SK-N-SH (cell line): ENCODE measurements around the gene TFPT. TPM values are rescaled to one million over a fixed set of nuclear protein-coding genes. Genes with fewer than 3 reads are reported as not detected.
A peak's percentile ranks its signal among the peaks of the same experiment; 100 is the strongest.
"Not testable (repeated sequence)": the region's sequence is repeated elsewhere in the genome, so short reads cannot be mapped to it uniquely, and the experiment has no call there.

Source experiments
- CTCF ChIA-PET: fragments of 300-600, 350-600 bp; formaldehyde crosslinking; extraction: SDS; loops from one replicate; lab custom pipeline; 2021; lab: Yijun Ruan, JAX
- POLR2A ChIA-PET: fragments of 350-600 bp; sonication (Branson Sonifier 250); formaldehyde crosslinking; extraction: SDS; loops from one replicate; lab custom pipeline; 2020; ENCODE audit warnings: antibody characterized with exemption, inconsistent platforms; lab: Yijun Ruan, JAX
- DNase-seq: peaks from one replicate; pipeline ENCODE4 v3.0.0; 2012
- H2AFZ ChIP-seq: fragments of 200-600 bp; sonication (generic); 2 replicates; pipeline ENCODE4 v1.8.1; 2016; ENCODE audit warnings: antibody characterized with exemption, mild to moderate bottlenecking, low read depth
- H3F3A ChIP-seq: fragments of 200-600 bp; sonication (generic); replicated peaks from 2 replicates; pipeline ENCODE3; 2016; ENCODE audit warnings: antibody characterized with exemption, mild to moderate bottlenecking; ENCODE audit not compliant: insufficient read depth
- H3K27ac ChIP-seq, 2 experiments: fragments of 200-500 bp in 1 of 2; fragments of 200-600 bp in 1 of 2; sonication (Bioruptor generic) in 1 of 2; sonication (generic), shearing (Covaris generic) in 1 of 2; 2 replicates each; pipeline versions ENCODE4 v1.5.1 to v1.6.1; 2014 to 2016; ENCODE audit warnings: low read depth in 2 of 2, inconsistent platforms in 1 of 2, low read length in 1 of 2, mild to moderate bottlenecking in 1 of 2, mixed read lengths in 1 of 2
- H3K27me3 ChIP-seq: fragments of 200-600 bp; sonication (generic), shearing (Covaris generic); 2 replicates; pipeline ENCODE4 v1.6.1; 2016; ENCODE audit warnings: mixed run types; ENCODE audit not compliant: insufficient read depth
- H3K36me3 ChIP-seq, 2 experiments: fragments of 200-500 bp in 1 of 2; fragments of 200-600 bp in 1 of 2; sonication (Bioruptor generic) in 1 of 2; sonication (generic) in 1 of 2; replicated peaks in 1 of 2; 2 replicates each; pipeline versions ENCODE3 to v1.5.1; 2014 to 2016; ENCODE audit warnings: low read length in 1 of 2, mild to moderate bottlenecking in 1 of 2; ENCODE audit not compliant: insufficient read depth in 2 of 2, control insufficient read depth in 1 of 2
- H3K4me1 ChIP-seq, 2 experiments: fragments of 200-500 bp in 1 of 2; fragments of 200-600 bp in 1 of 2; sonication (Bioruptor generic) in 1 of 2; sonication (generic), shearing (Covaris generic) in 1 of 2; 2 replicates each; pipeline versions ENCODE4 v1.5.1 to v1.6.1; 2014 to 2016; ENCODE audit warnings: low read depth in 1 of 2, low read length in 1 of 2, mixed run types in 1 of 2; ENCODE audit not compliant: insufficient read depth in 2 of 2, control insufficient read depth in 1 of 2
- H3K4me2 ChIP-seq: fragments of 200-600 bp; sonication (generic), shearing (Covaris generic); 2 replicates; pipeline ENCODE4 v1.6.1; 2017; ENCODE audit warnings: mixed run types
- H3K4me3 ChIP-seq, 2 experiments: fragments of 200-500 bp in 1 of 2; fragments of 200-600 bp in 1 of 2; sonication (Bioruptor generic) in 1 of 2; sonication (generic), shearing (Covaris generic) in 1 of 2; 2 replicates each; pipeline versions ENCODE4 v1.5.1 to v1.8.1; 2014 to 2016; ENCODE audit warnings: low read depth in 2 of 2, inconsistent platforms in 1 of 2, low read length in 1 of 2, mild to moderate bottlenecking in 1 of 2, mixed read lengths in 1 of 2, moderate library complexity in 1 of 2
- H3K79me2 ChIP-seq: fragments of 200-600 bp; sonication (generic); 2 replicates; pipeline ENCODE4 v1.8.1; 2017; ENCODE audit warnings: mild to moderate bottlenecking; ENCODE audit not compliant: insufficient read depth
- H3K9ac ChIP-seq: fragments of 200-600 bp; sonication (generic); 2 replicates; pipeline ENCODE4 v1.6.1; 2017; ENCODE audit warnings: mixed run types
- H3K9me2 ChIP-seq: fragments of 200-600 bp; sonication (generic); 2 replicates; pipeline ENCODE4 v1.6.1; 2017; ENCODE audit warnings: mixed run types
- H3K9me3 ChIP-seq: fragments of 200-600 bp; sonication (generic); 2 replicates; pipeline ENCODE4 v1.6.1; 2017; ENCODE audit warnings: mixed run types, mild to moderate bottlenecking, moderate library complexity
- H4K20me1 ChIP-seq: fragments of 200-600 bp; sonication (generic); 2 replicates; pipeline ENCODE4 v1.6.1; 2017; ENCODE audit warnings: mild to moderate bottlenecking, mixed run types; ENCODE audit not compliant: insufficient read depth
- CHD2 ChIP-seq: fragments of 150-350 bp; IDR thresholded peaks from 2 replicates; pipeline ENCODE4 v1.6.1; 2018; ENCODE audit warnings: low read length; ENCODE audit not compliant: partially characterized antibody
- ELF1 ChIP-seq: IDR thresholded peaks from 2 replicates; pipeline ENCODE4 v1.4.0; 2012
- EP300 ChIP-seq, 2 experiments: IDR thresholded peaks; 2 replicates each; pipeline versions ENCODE4 v1.4.0 to v1.6.1; 2012; ENCODE audit warnings: borderline replicate concordance in 1 of 2, low read depth in 1 of 2, low read length in 1 of 2
- FOSL2 ChIP-seq: IDR thresholded peaks from 2 replicates; pipeline ENCODE4 v1.4.0; 2012; ENCODE audit warnings: low read depth, mild to moderate bottlenecking, moderate library complexity, borderline replicate concordance
- FOXJ3 ChIP-seq: sonication (generic); formaldehyde crosslinking; IDR thresholded peaks from 2 replicates; pipeline ENCODE4 v1.5.1; 2020; ENCODE audit warnings: mild to moderate bottlenecking, missing genetic modification reagents
- GATA2 ChIP-seq: sonication (generic); formaldehyde crosslinking; IDR thresholded peaks from 2 replicates; pipeline ENCODE4 v1.5.0; 2020; ENCODE audit warnings: mild to moderate bottlenecking, missing genetic modification reagents
- JUND ChIP-seq: IDR thresholded peaks from 2 replicates; pipeline ENCODE4 v1.4.0; 2012
- RCOR1 ChIP-seq: fragments of 150-350 bp; IDR thresholded peaks from 2 replicates; pipeline ENCODE4 v1.6.1; 2017; ENCODE audit warnings: antibody characterized with exemption, low read length
- SMC3 ChIP-seq: IDR thresholded peaks from 2 replicates; pipeline ENCODE4 v1.6.1; 2012; ENCODE audit warnings: low read depth, low read length, improper control_type of control experiment
- TEAD4 ChIP-seq: IDR thresholded peaks from 2 replicates; pipeline ENCODE4 v1.4.0; 2012; ENCODE audit warnings: mild to moderate bottlenecking, borderline replicate concordance; ENCODE audit not compliant: insufficient read depth
- YY1 ChIP-seq: IDR thresholded peaks from 2 replicates; pipeline ENCODE4 v1.4.0; 2012; ENCODE audit warnings: low read depth, mild to moderate bottlenecking
- WGBS: methylation state at CpG from one replicate; pipeline ENCODE4 v1.1.6; 2017; ENCODE audit warnings: low lambda C conversion rate; 5-methylcytosine and 5-hydroxymethylcytosine counted together
- polyA plus RNA-seq, 3 experiments: library from polyadenylated mRNA; depleted of rRNA; stranded (reverse); fragments of >200 nt; gene quantifications; 2 replicates each; pipeline ENCODE4 v1.2.3, GENCODE V29; 2012
- TF ChIP-seq, protein P1 (sequence below): IDR thresholded peaks from 2 replicates; pipeline ENCODE4 v1.4.0; 2012; ENCODE audit warnings: low read depth
- TF ChIP-seq, protein P2 (sequence below): IDR thresholded peaks from 2 replicates; pipeline ENCODE4 v1.6.1; 2012; ENCODE audit warnings: mild to moderate bottlenecking, low read depth, low read length, moderate library complexity
- TF ChIP-seq, protein P3 (sequence below): IDR thresholded peaks from 2 replicates; pipeline ENCODE4; 2012
- TF ChIP-seq, protein P4 (sequence below): IDR thresholded peaks from 2 replicates; pipeline ENCODE4 v1.4.0; 2012; ENCODE audit warnings: low read depth, borderline replicate concordance

The TFPT gene
- polyA plus RNA-seq, 1 of the 3 experiments (the other 2 are of a cell fraction), result 49.7 TPM

DNA sequence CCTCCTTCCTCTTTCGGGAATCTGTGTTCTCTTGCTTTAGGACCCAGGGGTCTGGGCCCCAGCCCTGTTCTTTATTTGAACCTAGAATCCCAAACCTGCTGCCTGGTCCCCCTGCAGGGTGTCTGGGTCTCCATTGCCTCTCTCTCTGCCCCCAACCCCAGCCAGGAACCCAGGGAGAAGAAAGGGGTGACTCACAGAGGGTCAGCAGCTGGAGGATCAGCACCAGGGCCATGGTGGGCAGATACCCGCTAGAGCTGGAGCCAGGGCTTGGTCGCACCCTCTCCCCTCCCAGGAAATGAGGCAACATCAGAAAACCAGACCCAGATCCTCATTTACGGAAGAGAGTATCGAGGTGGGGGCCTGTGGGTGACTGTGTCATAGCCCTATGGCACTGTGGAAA is 14.9 kb downstream of the TFPT start, which contains the start of gene OSCAR:
Gene OSCAR (minus strand): TSS at position 243 of the 400 bp plus-strand sequence. CDS start 11 bp downstream, at position 232.
- Histone ChIP-seq H3K4me3 (no peak within 1 kb of the TSS), H3K4me1 (peaks cover 0 to 3% of the 10 kb centered on the region in 2 experiments; a peak in 1 of 4 replicates)
- POLR2A ChIA-PET, result no interaction called here

DNA sequence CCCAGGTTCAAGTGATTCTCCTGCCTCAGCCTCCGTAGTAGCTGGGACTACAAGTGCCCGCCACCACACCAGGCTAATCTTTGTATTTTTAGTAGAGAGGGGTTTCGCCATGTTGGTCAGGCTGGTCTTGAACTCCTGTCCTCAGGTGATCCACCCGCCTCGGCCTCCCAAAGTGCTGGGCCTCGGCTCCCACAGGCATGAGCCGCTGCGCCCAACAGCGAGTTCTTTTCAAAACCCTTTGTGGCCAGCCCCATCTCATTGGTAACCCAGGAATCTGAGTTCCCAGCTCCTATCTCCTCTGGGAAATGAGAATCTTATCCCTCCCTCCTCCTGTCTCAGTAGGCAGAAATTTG is 15.6 kb downstream of the TFPT start:
- H3K4me3 ChIP-seq, DNase-seq, H3K9me3 ChIP-seq, H3K4me2 ChIP-seq, CTCF ChIA-PET, H3K27ac ChIP-seq, H2AFZ ChIP-seq, H3K36me3 ChIP-seq, H3K4me1 ChIP-seq, H3K9me2 ChIP-seq, H3K9ac ChIP-seq, H4K20me1 ChIP-seq, H3F3A ChIP-seq, POLR2A ChIA-PET, H3K27me3 ChIP-seq: not testable (repeated sequence)
- peaks cover 22% of the 10 kb centered on the region for H3K79me2 ChIP-seq
- 86% methylated on average over 9 of the region's 9 CpGs for WGBS

More for the DNA sequence above, 14.9 kb downstream of the TFPT start, which contains the start of gene OSCAR:
- Histone ChIP-seq H3K4me2 (no peak within 1 kb of the TSS), H3K9ac (no peak within 1 kb of the TSS), H3K9me2 (no peaks in the 10 kb centered on the region), H3K27ac (no peak within 1 kb of the TSS), H3K9me3 (no peaks in the 10 kb centered on the region), H2AFZ (0 out of 2 replicates have a peak within 1 kb of the TSS, but pooled peaks have one; percentile 69), H4K20me1 (no peaks in the 10 kb centered on the region), H3F3A (no peaks in the 10 kb centered on the region), H3K36me3 (peaks cover 1 to 7% of the 10 kb centered on the region in 2 experiments), H3K79me2 (peaks cover 27% of the 10 kb centered on the region), H3K27me3 (no peaks in the 10 kb centered on the region)
- WGBS, result 36% methylated on average over 5 of the region's 5 CpGs
- CTCF ChIA-PET, result no interaction called here
- no peak for DNase-seq
- no peak for TF ChIP-seq SMC3
- no peak for TF ChIP-seq YY1
- no peak for TF ChIP-seq EP300 (IDR thresholded peaks at IDR 0.05; ENCODE audit: borderline replicate concordance in 1 of 2, low read depth in 1 of 2, low read length in 1 of 2)
- no peak for TF ChIP-seq TEAD4
- TF ChIP-seq ELF1, result no peak
- TF ChIP-seq FOXJ3 (CRISPR knock-in tag), result no peak
- TF ChIP-seq, protein P1, sequence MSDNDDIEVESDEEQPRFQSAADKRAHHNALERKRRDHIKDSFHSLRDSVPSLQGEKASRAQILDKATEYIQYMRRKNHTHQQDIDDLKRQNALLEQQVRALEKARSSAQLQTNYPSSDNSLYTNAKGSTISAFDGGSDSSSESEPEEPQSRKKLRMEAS, result no peak
- TF ChIP-seq CHD2, result no peak
- TF ChIP-seq, protein P2, sequence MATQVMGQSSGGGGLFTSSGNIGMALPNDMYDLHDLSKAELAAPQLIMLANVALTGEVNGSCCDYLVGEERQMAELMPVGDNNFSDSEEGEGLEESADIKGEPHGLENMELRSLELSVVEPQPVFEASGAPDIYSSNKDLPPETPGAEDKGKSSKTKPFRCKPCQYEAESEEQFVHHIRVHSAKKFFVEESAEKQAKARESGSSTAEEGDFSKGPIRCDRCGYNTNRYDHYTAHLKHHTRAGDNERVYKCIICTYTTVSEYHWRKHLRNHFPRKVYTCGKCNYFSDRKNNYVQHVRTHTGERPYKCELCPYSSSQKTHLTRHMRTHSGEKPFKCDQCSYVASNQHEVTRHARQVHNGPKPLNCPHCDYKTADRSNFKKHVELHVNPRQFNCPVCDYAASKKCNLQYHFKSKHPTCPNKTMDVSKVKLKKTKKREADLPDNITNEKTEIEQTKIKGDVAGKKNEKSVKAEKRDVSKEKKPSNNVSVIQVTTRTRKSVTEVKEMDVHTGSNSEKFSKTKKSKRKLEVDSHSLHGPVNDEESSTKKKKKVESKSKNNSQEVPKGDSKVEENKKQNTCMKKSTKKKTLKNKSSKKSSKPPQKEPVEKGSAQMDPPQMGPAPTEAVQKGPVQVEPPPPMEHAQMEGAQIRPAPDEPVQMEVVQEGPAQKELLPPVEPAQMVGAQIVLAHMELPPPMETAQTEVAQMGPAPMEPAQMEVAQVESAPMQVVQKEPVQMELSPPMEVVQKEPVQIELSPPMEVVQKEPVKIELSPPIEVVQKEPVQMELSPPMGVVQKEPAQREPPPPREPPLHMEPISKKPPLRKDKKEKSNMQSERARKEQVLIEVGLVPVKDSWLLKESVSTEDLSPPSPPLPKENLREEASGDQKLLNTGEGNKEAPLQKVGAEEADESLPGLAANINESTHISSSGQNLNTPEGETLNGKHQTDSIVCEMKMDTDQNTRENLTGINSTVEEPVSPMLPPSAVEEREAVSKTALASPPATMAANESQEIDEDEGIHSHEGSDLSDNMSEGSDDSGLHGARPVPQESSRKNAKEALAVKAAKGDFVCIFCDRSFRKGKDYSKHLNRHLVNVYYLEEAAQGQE, result no peak
- TF ChIP-seq, protein P3, sequence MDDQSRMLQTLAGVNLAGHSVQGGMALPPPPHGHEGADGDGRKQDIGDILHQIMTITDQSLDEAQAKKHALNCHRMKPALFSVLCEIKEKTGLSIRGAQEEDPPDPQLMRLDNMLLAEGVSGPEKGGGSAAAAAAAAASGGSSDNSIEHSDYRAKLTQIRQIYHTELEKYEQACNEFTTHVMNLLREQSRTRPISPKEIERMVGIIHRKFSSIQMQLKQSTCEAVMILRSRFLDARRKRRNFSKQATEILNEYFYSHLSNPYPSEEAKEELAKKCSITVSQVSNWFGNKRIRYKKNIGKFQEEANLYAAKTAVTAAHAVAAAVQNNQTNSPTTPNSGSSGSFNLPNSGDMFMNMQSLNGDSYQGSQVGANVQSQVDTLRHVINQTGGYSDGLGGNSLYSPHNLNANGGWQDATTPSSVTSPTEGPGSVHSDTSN, result no peak
- no peak for TF ChIP-seq GATA2 (CRISPR knock-in tag)
- TF ChIP-seq, protein P4, sequence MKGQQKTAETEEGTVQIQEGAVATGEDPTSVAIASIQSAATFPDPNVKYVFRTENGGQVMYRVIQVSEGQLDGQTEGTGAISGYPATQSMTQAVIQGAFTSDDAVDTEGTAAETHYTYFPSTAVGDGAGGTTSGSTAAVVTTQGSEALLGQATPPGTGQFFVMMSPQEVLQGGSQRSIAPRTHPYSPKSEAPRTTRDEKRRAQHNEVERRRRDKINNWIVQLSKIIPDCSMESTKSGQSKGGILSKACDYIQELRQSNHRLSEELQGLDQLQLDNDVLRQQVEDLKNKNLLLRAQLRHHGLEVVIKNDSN, result no peak
- TF ChIP-seq JUND, result no peak
- TF ChIP-seq RCOR1, result no peak
- TF ChIP-seq FOSL2, result no peak
